GM23338 (cell line): ENCODE measurements around the gene GRIN1. TPM values are rescaled to one million over a fixed set of nuclear protein-coding genes. Genes with fewer than 3 reads are reported as not detected.

Experiments used
- ATAC-seq: fragments of 200-7000 bp; cut with Tn5 transposase; 3 replicates; pipeline ENCODE4 v1.9.1; 2020
- DNase-seq: peaks from one replicate; pipeline ENCODE4 v3.0.0-alpha.2; 2015; ENCODE audit warnings: low spot score
- H2AFZ ChIP-seq: fragments of 200-600 bp; sonication (generic); 2 replicates; pipeline ENCODE4 v1.8.0; 2016; ENCODE audit warnings: antibody characterized with exemption, mild to moderate bottlenecking, moderate library complexity
- H3F3A ChIP-seq: fragments of 200-600 bp; sonication (generic); replicated peaks from 2 replicates; pipeline ENCODE4 v1.8.0; 2017; ENCODE audit warnings: antibody characterized with exemption, mixed run types, low read depth
- H3K27ac ChIP-seq: fragments of 200-600 bp; sonication (generic); 2 replicates; pipeline ENCODE4 v1.6.1; 2016; ENCODE audit warnings: low read depth
- H3K27me3 ChIP-seq: fragments of 200-600 bp; sonication (generic); 2 replicates; pipeline ENCODE4 v1.8.0; 2016; ENCODE audit warnings: mild to moderate bottlenecking, mixed run types, moderate library complexity; ENCODE audit not compliant: insufficient read depth
- H3K36me3 ChIP-seq: fragments of 200-600 bp; sonication (generic); 2 replicates; pipeline ENCODE4 v1.8.0; 2016; ENCODE audit warnings: mild to moderate bottlenecking; ENCODE audit not compliant: insufficient read depth
- H3K4me1 ChIP-seq: fragments of 200-600 bp; sonication (generic); 2 replicates; pipeline ENCODE4 v1.8.0; 2016; ENCODE audit warnings: mild to moderate bottlenecking, moderate library complexity; ENCODE audit not compliant: insufficient read depth
- H3K4me2 ChIP-seq: fragments of 200-600 bp; sonication (generic); 2 replicates; pipeline ENCODE4 v1.7.1; 2017; ENCODE audit warnings: mixed run types
- H3K4me3 ChIP-seq: fragments of 200-600 bp; sonication (generic); 2 replicates; pipeline ENCODE4 v1.6.1; 2016; ENCODE audit warnings: mixed run types
- H3K79me2 ChIP-seq: fragments of 200-600 bp; sonication (generic); replicated peaks from 2 replicates; pipeline ENCODE4 v1.8.0; 2017; ENCODE audit warnings: mild to moderate bottlenecking; ENCODE audit not compliant: insufficient read depth
- H3K9me2 ChIP-seq: fragments of 200-600 bp; sonication (generic); 2 replicates; pipeline ENCODE4 v1.8.0; 2017; ENCODE audit not compliant: insufficient read depth
- H4K20me1 ChIP-seq: fragments of 200-600 bp; sonication (generic); replicated peaks from 2 replicates; pipeline ENCODE4 v1.8.0; 2017; ENCODE audit warnings: mild to moderate bottlenecking; ENCODE audit not compliant: insufficient read depth
- H3K27ac Mint-ChIP-seq: 2 replicates; pipeline ENCODE4 v1.8.0; 2020; ENCODE audit warnings: inconsistent platforms, mild to moderate bottlenecking, moderate library complexity, mixed read lengths
- H3K27me3 Mint-ChIP-seq: 3 replicates; pipeline ENCODE4 v1.8.0; 2022; ENCODE audit warnings: low read depth, mild to moderate bottlenecking, moderate library complexity, mixed read lengths, inconsistent platforms; ENCODE audit not compliant: insufficient read depth, poor library complexity
- H3K36me3 Mint-ChIP-seq: 3 replicates; pipeline ENCODE4 v1.8.0; 2021; ENCODE audit warnings: low read depth, mild to moderate bottlenecking, inconsistent platforms, moderate library complexity, mixed read lengths
- H3K4me1 Mint-ChIP-seq: 3 replicates; pipeline ENCODE4 v1.8.0; 2020; ENCODE audit warnings: mild to moderate bottlenecking, inconsistent platforms, mixed read lengths
- H3K4me3 Mint-ChIP-seq: 3 replicates; pipeline ENCODE4 v1.8.0; 2021; ENCODE audit warnings: moderate library complexity, mild to moderate bottlenecking, inconsistent platforms, mixed read lengths
- H3K9me3 Mint-ChIP-seq: 3 replicates; pipeline ENCODE4 v1.8.0; 2020; ENCODE audit warnings: moderate library complexity, mild to moderate bottlenecking, inconsistent platforms, mixed read lengths
- CREB1 ChIP-seq: fragments of 250-450 bp; sonication (Bioruptor Pico); IDR thresholded peaks from 2 replicates; pipeline ENCODE4 v1.5.0; 2020; ENCODE audit warnings: low read depth, mild to moderate bottlenecking, moderate library complexity
- CTCF ChIP-seq, 2 experiments: fragments of 200-600 bp in 1 of 2; sonication (generic) in 1 of 2; conservative IDR thresholded peaks; 2 replicates each; pipeline versions ENCODE4 v1.5.1 to v1.6.1; 2016 to 2017; ENCODE audit warnings: antibody characterized with exemption in 2 of 2, low read depth in 2 of 2, mild to moderate bottlenecking in 2 of 2, moderate library complexity in 1 of 2
- ETS1 ChIP-seq: IDR thresholded peaks from 2 replicates; pipeline ENCODE4 v1.6.1; 2016; ENCODE audit warnings: antibody characterized with exemption
- EZH2phosphoT487 ChIP-seq: fragments of 200-600 bp; sonication (generic); IDR thresholded peaks from one replicate; pipeline ENCODE4 v1.8.1; 2018; ENCODE audit warnings: antibody characterized with exemption; ENCODE audit not compliant: unreplicated experiment
- NANOG ChIP-seq: IDR thresholded peaks from 2 replicates; pipeline ENCODE4 v1.6.1; 2016; ENCODE audit warnings: antibody characterized with exemption, borderline replicate concordance
- POLR2AphosphoS5 ChIP-seq: IDR thresholded peaks from 2 replicates; pipeline ENCODE4 v1.6.1; 2016; ENCODE audit warnings: antibody characterized with exemption, low read depth
- REST ChIP-seq: IDR thresholded peaks from one replicate; pipeline ENCODE4 v1.6.1; 2018; ENCODE audit warnings: antibody characterized with exemption; ENCODE audit not compliant: unreplicated experiment
- ZNF114 ChIP-seq: fragments of 250-450 bp; sonication (Bioruptor Pico); IDR thresholded peaks from 2 replicates; pipeline ENCODE4 v1.5.0; 2020; ENCODE audit warnings: mild to moderate bottlenecking, moderate library complexity
- ZNF331 ChIP-seq: fragments of 250-450 bp; sonication (Bioruptor Pico); IDR thresholded peaks from 2 replicates; pipeline ENCODE4 v1.5.0; 2020; ENCODE audit warnings: low read depth, mild to moderate bottlenecking, moderate library complexity
- polyA plus RNA-seq: library from polyadenylated mRNA; unstranded; fragments of >200 nt; fragmentation: Nextera tagmentation; extraction: Ambion mirVana; gene quantifications from 2 replicates; pipeline ENCODE4 v1.2.1, GENCODE V29; 2016
- total RNA-seq: library from RNA; depleted of rRNA; stranded (reverse); fragments of >200 nt; shearing (Covaris generic); gene quantifications from 2 replicates; pipeline ENCODE4 v1.2.3, GENCODE V29; 2014

The GRIN1 gene
- total and polyA plus RNA-seq, 2 experiments from 2014 or later: 2.7 to 5.5 TPM

GRCh38 chr9:137204731-137205125 lies 65.8 kb downstream of the GRIN1 start (continued):
- no peak for TF ChIP-seq REST
- no peak for TF ChIP-seq NANOG
- TF ChIP-seq ZNF331 (CRISPR knock-in tag): no peak
- TF ChIP-seq EZH2phosphoT487: no peak
- TF ChIP-seq ZNF114 (CRISPR knock-in tag): no peak

- H3F3A ChIP-seq: peaks cover 21% of the 10 kb centered on the region; the same call in 1 of the 2 replicates
- peaks cover 14% of the 10 kb centered on the region for H4K20me1 ChIP-seq
- Mint-ChIP-seq H3K9me3 (no peaks in the 10 kb centered on the region), H3K4me3 (peak within 1 kb of the TSS; percentile 97), H3K36me3 (peaks cover 28% of the 10 kb centered on the region), H3K27ac (peak within 1 kb of the TSS; percentile 93), H3K27me3 (peaks cover 24% of the 10 kb centered on the region), H3K4me1 (peaks cover 30% of the 10 kb centered on the region)
- DNase-seq: peak; percentile 97
- H3K36me3 ChIP-seq: no peaks in the 10 kb centered on the region
- H3K27ac ChIP-seq: peak within 1 kb of the TSS; percentile 80; the same call in 1 of the 2 replicates
- no peaks in the 10 kb centered on the region for H3K9me2 ChIP-seq
- H3K4me1 ChIP-seq: peaks cover 24% of the 10 kb centered on the region
- H3K4me3 ChIP-seq: peak within 1 kb of the TSS; percentile 98
- peak within 1 kb of the TSS; percentile 98 for H3K4me2 ChIP-seq
- peak within 1 kb of the TSS; percentile 97; the same call in 1 of the 2 replicates for H2AFZ ChIP-seq
- H3K27me3 ChIP-seq: no peaks in the 10 kb centered on the region
- TF ChIP-seq CTCF (conservative IDR thresholded peaks at IDR 0.05; ENCODE audit: low read depth in 2 of 2): no peak
- peak; percentile 86 for TF ChIP-seq POLR2AphosphoS5
- TF ChIP-seq CREB1: peak; percentile 98
- TF ChIP-seq ETS1: peak; percentile 82
- ATAC-seq: peak; percentile 46
- peaks cover 42% of the 10 kb centered on the region for H3K79me2 ChIP-seq
Measured at GRCh38 chr9:137205126-137206069, 66.4 kb downstream of the GRIN1 start, which contains the start of the genes NDOR1 and TMEM203. NDOR1 (plus strand) TSS chr9:137205700; CDS start chr9:137205778, 78 bp downstream. TMEM203 (minus strand) TSS chr9:137205648; CDS start chr9:137205414, 234 bp downstream.
